ENCODE measurements around the gene GRID1.

Gene GRID1

GRCh38 chr10:86362586-86363183 lies 3.9 kb downstream of the GRID1 start:
- TF ChIP-seq ZFX (IDR thresholded peaks at IDR 0.05; ENCODE audit: borderline replicate concordance) (no peak), CTCF (IDR thresholded peaks at IDR 0.05) (no peak)
- no peak overlapping the region for H3K27ac ChIP-seq

GRCh38 chr10:86362129-86362527 lies 4.5 kb downstream of the GRID1 start:
- TF ChIP-seq ZFX (IDR thresholded peaks at IDR 0.05; ENCODE audit: borderline replicate concordance) = no peak
- TF ChIP-seq CTCF (IDR thresholded peaks at IDR 0.05) = no peak

GRCh38 chr10:86361156-86362128 lies 5.2 kb downstream of the GRID1 start:
- H3K27ac ChIP-seq = no peak overlapping the region
- TF ChIP-seq CTCF (IDR thresholded peaks at IDR 0.05) (no peak), ZFX (IDR thresholded peaks at IDR 0.05; ENCODE audit: borderline replicate concordance) (no peak)

More at GRCh38 chr10:86362129-86362527, 4.5 kb downstream of the GRID1 start:
- H3K27ac ChIP-seq = no peak overlapping the region

- no peak for TF ChIP-seq CTCF (IDR thresholded peaks at IDR 0.05)
- TF ChIP-seq ZFX (IDR thresholded peaks at IDR 0.05; ENCODE audit: borderline replicate concordance) = no peak
These were observed 5.9 kb downstream of the GRID1 start for GRCh38 chr10:86360657-86361056.

GRCh38 chr10:86359954-86360353 lies 6.6 kb downstream of the GRID1 start:
- no peak overlapping the region for H3K27ac ChIP-seq
- TF ChIP-seq CTCF (IDR thresholded peaks at IDR 0.05) = no peak
- no peak for TF ChIP-seq ZFX (IDR thresholded peaks at IDR 0.05; ENCODE audit: borderline replicate concordance)

More at GRCh38 chr10:86360657-86361056, 5.9 kb downstream of the GRID1 start:
- H3K27ac ChIP-seq = no peak overlapping the region

GRCh38 chr10:86359111-86359510 lies 7.5 kb downstream of the GRID1 start:
- no peak overlapping the region for H3K27ac ChIP-seq
- TF ChIP-seq ZFX (IDR thresholded peaks at IDR 0.05; ENCODE audit: borderline replicate concordance) (no peak), CTCF (IDR thresholded peaks at IDR 0.05) (no peak)

GRCh38 chr10:86357676-86358075 lies 8.9 kb downstream of the GRID1 start:
- H3K27ac ChIP-seq = no peak overlapping the region
- TF ChIP-seq ZFX (IDR thresholded peaks at IDR 0.05; ENCODE audit: borderline replicate concordance) = no peak
- TF ChIP-seq CTCF (IDR thresholded peaks at IDR 0.05) = no peak

Measured in 22Rv1 (cell line).